ENCODE measurements around the gene UBAP2L. TPM values are rescaled to one million over a fixed set of nuclear protein-coding genes. Genes with fewer than 3 reads are reported as not detected.

UBAP2L gene
- total RNA-seq, 4 donors from 2014 or later: 48.9 to 169 (median 71.2) TPM

- H3K27me3 ChIP-seq: no peaks in the 10 kb centered on the region
- H3K27ac ChIP-seq: peak overlapping the region in 1 of 4 donors; percentile 16
- H3K4me3 ChIP-seq: no peak overlapping the region
- no peaks in the 10 kb centered on the region for H3K9me3 ChIP-seq
- H3K4me1 ChIP-seq: peaks cover 14 to 58% (median 26%) of the 10 kb centered on the region in 4 donors
- TF ChIP-seq CTCF (IDR thresholded peaks at IDR 0.05) (no peak), POLR2A (IDR thresholded peaks at IDR 0.05) (no peak)
- DNase-seq: peak in 1 of 3 donors; percentile 53
- H3K36me3 ChIP-seq: peaks cover 0 to 43% (median 0%) of the 10 kb centered on the region in 3 donors
Measured at GRCh38 chr1:154176337-154176736, 44.4 kb upstream of the UBAP2L start.

GRCh38 chr1:154178013-154178412 lies 42.7 kb upstream of the UBAP2L start:
- peaks cover 0 to 26% (median 0%) of the 10 kb centered on the region in 3 donors for H3K36me3 ChIP-seq
- peaks cover 14 to 64% (median 28%) of the 10 kb centered on the region in 4 donors for H3K4me1 ChIP-seq
- TF ChIP-seq CTCF (IDR thresholded peaks at IDR 0.05) (no peak), POLR2A (IDR thresholded peaks at IDR 0.05) (no peak)
- no peaks in the 10 kb centered on the region for H3K27me3 ChIP-seq
- H3K27ac ChIP-seq: peak overlapping the region in 2 of 4 donors; percentile 0 to 99
- H3K9me3 ChIP-seq: no peaks in the 10 kb centered on the region
- DNase-seq: no peak
- H3K4me3 ChIP-seq: no peak overlapping the region

- H3K27me3 ChIP-seq: no peaks in the 10 kb centered on the region
- peaks cover 0 to 15% (median 0%) of the 10 kb centered on the region in 3 donors for H3K36me3 ChIP-seq
- peak overlapping the region in 2 of 4 donors; percentile 5 to 30 for H3K4me3 ChIP-seq
- H3K9me3 ChIP-seq: no peaks in the 10 kb centered on the region
- DNase-seq: peak in 1 of 3 donors; percentile 58
- H3K4me1 ChIP-seq: peaks cover 14 to 64% (median 28%) of the 10 kb centered on the region in 4 donors
- TF ChIP-seq POLR2A (IDR thresholded peaks at IDR 0.05) (peak; percentile 29 to 59), CTCF (IDR thresholded peaks at IDR 0.05) (no peak)
- peak overlapping the region; percentile 94 to 99 (median 96) for H3K27ac ChIP-seq
Measured at GRCh38 chr1:154178911-154179811, 41.6 kb upstream of the UBAP2L start.

GRCh38 chr1:154179946-154180687 lies 40.6 kb upstream of the UBAP2L start:
- H3K36me3 ChIP-seq: peaks cover 0 to 9% (median 0%) of the 10 kb centered on the region in 3 donors
- H3K4me1 ChIP-seq: peaks cover 14 to 64% (median 28%) of the 10 kb centered on the region in 4 donors
- TF ChIP-seq POLR2A (IDR thresholded peaks at IDR 0.05): no peak
- no peak for TF ChIP-seq CTCF (IDR thresholded peaks at IDR 0.05)
- H3K27me3 ChIP-seq: no peaks in the 10 kb centered on the region
- peak in 2 of 3 donors; percentile 51 to 57 for DNase-seq
- no peaks in the 10 kb centered on the region for H3K9me3 ChIP-seq
- H3K4me3 ChIP-seq: peak overlapping the region in 3 of 4 donors; percentile 26 to 80 (median 36)
- peak overlapping the region; percentile 94 to 99 (median 96) for H3K27ac ChIP-seq

GRCh38 chr1:154181944-154182343 lies 38.8 kb upstream of the UBAP2L start:
- Histone ChIP-seq H3K4me3 (peak overlapping the region; percentile 74 to 89 (median 84)), H3K4me1 (peaks cover 14 to 48% (median 28%) of the 10 kb centered on the region in 4 donors), H3K27ac (peak overlapping the region; percentile 94 to 99 (median 96)), H3K27me3 (no peaks in the 10 kb centered on the region), H3K9me3 (no peaks in the 10 kb centered on the region), H3K36me3 (no peaks in the 10 kb centered on the region)
- TF ChIP-seq POLR2A (IDR thresholded peaks at IDR 0.05) (no peak), CTCF (IDR thresholded peaks at IDR 0.05) (no peak)
- DNase-seq: no peak

Measured in Peyer's patch (tissue), 4 donors.